ENCODE measurements around the gene TMEM244.
"Not testable (repeated sequence)": the region's sequence is repeated elsewhere in the genome, so short reads cannot be mapped to it uniquely, and the experiment has no call there.

The TMEM244 gene

GRCh38 chr6:129853996-129854711 is 7.0 kb downstream of the TMEM244 start:
- FAIRE-seq (no peak), DNase-seq (ENCODE audit: insufficient read length, low spot score) (no peak)
- TF ChIP-seq PAX5 (IDR thresholded peaks at IDR 0.05; ENCODE audit: insufficient read depth, low read length, severe bottlenecking) (no peak), POU2F2 (IDR thresholded peaks at IDR 0.05; ENCODE audit: low read depth, low read length) (no peak), TAF1 (IDR thresholded peaks at IDR 0.05; ENCODE audit: low read depth, low read length) (no peak), POLR2AphosphoS5 (IDR thresholded peaks at IDR 0.05; ENCODE audit: low read depth, low read length) (no peak), POLR2A (IDR thresholded peaks at IDR 0.05; ENCODE audit: low read depth, low read length) (no peak), SPI1 (IDR thresholded peaks at IDR 0.05; ENCODE audit: low read depth, low read length) (no peak)

DNA sequence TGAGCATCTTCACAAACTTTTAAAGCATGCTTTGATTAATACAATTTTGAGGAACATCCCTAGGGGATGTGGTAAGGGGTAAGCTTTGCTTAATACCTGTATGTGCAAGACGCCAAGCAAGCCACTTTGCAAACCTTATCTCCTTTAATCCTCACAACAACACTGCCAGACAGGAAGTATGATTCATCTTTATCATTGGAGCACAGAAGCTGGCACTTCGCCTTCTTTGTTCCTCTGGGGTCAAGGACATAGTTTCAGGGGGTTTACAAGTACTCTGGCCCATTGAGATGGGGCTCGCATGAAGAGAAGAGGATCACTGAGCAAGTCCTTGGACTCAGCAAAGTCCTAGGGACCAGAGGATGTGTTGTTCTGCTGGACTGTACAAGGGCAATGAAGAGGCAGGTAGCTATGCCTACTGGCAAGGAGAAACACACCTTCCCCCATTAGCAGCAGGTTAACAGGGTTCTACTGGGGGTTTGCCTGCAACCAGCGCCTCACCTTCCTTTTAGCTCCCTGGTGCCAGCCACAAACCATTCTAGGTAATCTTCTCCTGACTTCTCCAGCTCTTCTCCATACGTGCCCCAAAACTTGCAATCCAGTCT is 8.8 kb downstream of the TMEM244 start:
- DNase-seq (ENCODE audit: insufficient read length, low spot score) (no peak), FAIRE-seq (peak; percentile 26)
- TF ChIP-seq SPI1 (IDR thresholded peaks at IDR 0.05; ENCODE audit: low read depth, low read length) (no peak), POLR2A (IDR thresholded peaks at IDR 0.05; ENCODE audit: low read depth, low read length) (no peak), TAF1 (IDR thresholded peaks at IDR 0.05; ENCODE audit: low read depth, low read length) (no peak), POU2F2 (IDR thresholded peaks at IDR 0.05; ENCODE audit: low read depth, low read length) (no peak), PAX5 (IDR thresholded peaks at IDR 0.05; ENCODE audit: insufficient read depth, low read length, severe bottlenecking) (no peak), POLR2AphosphoS5 (IDR thresholded peaks at IDR 0.05; ENCODE audit: low read depth, low read length) (no peak)

- TF ChIP-seq POU2F2 (IDR thresholded peaks at IDR 0.05; ENCODE audit: low read depth, low read length) (no peak), TAF1 (IDR thresholded peaks at IDR 0.05; ENCODE audit: low read depth, low read length) (no peak), SPI1 (IDR thresholded peaks at IDR 0.05; ENCODE audit: low read depth, low read length) (no peak), POLR2AphosphoS5 (IDR thresholded peaks at IDR 0.05; ENCODE audit: low read depth, low read length) (no peak), POLR2A (IDR thresholded peaks at IDR 0.05; ENCODE audit: low read depth, low read length) (no peak), PAX5 (IDR thresholded peaks at IDR 0.05; ENCODE audit: insufficient read depth, low read length, severe bottlenecking) (no peak)
- FAIRE-seq (no peak), DNase-seq (ENCODE audit: insufficient read length, low spot score) (no peak)
Observed at GRCh38 chr6:129849456-129849855, 11.7 kb downstream of the TMEM244 start.

DNA sequence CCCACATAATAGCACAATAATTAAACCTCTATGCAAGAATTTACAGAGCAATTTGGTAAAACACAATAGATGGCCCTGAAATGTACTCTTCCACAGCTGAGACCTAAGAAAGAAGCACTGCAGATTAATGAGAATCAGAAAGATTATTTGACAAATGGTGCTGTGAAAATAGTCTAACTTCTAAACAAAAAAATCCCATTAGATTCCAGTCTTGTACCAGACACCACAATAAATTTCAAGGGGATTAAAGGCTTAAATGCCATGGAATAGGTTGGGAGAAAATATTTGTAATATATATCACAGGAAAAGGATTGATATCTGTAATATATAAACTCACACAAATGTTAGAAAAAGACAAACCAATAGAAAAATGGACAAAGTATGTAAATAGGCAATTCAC is 14.4 kb downstream of the TMEM244 start:
- TF ChIP-seq TAF1 (IDR thresholded peaks at IDR 0.05; ENCODE audit: low read depth, low read length), result no peak
- TF ChIP-seq POLR2A (IDR thresholded peaks at IDR 0.05; ENCODE audit: low read depth, low read length), result no peak
- TF ChIP-seq POLR2AphosphoS5 (IDR thresholded peaks at IDR 0.05; ENCODE audit: low read depth, low read length), result no peak
- TF ChIP-seq PAX5 (IDR thresholded peaks at IDR 0.05; ENCODE audit: insufficient read depth, low read length, severe bottlenecking), result no peak
- TF ChIP-seq SPI1 (IDR thresholded peaks at IDR 0.05; ENCODE audit: low read depth, low read length), result no peak
- no peak for TF ChIP-seq POU2F2 (IDR thresholded peaks at IDR 0.05; ENCODE audit: low read depth, low read length)

DNA sequence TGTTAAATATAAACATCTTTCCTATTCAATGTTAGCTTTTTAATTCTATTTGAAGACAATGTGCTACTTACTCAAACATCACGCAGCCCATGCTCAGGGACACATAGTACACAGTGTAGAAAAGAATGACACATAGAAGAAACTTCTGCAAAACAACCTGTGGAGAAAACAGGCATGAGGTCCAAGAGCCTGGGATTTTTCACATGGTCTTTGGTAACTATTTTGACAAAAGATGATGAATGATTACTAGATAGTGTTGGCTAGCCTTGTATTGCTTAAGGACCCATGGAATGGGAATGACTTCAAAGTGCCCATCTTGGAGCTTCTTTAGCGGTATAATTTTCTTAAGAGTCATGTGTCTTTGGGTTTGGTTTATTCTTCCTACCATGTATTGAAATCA is 15.4 kb downstream of the TMEM244 start:
- DNase-seq (ENCODE audit: insufficient read length, low spot score), result no peak
- TF ChIP-seq POU2F2 (IDR thresholded peaks at IDR 0.05; ENCODE audit: low read depth, low read length), result no peak
- TF ChIP-seq TAF1 (IDR thresholded peaks at IDR 0.05; ENCODE audit: low read depth, low read length), result no peak
- no peak for TF ChIP-seq POLR2AphosphoS5 (IDR thresholded peaks at IDR 0.05; ENCODE audit: low read depth, low read length)
- no peak for TF ChIP-seq POLR2A (IDR thresholded peaks at IDR 0.05; ENCODE audit: low read depth, low read length)
- no peak for TF ChIP-seq SPI1 (IDR thresholded peaks at IDR 0.05; ENCODE audit: low read depth, low read length)
- TF ChIP-seq PAX5 (IDR thresholded peaks at IDR 0.05; ENCODE audit: insufficient read depth, low read length, severe bottlenecking), result no peak
- no peak for FAIRE-seq

More for the DNA sequence above, 14.4 kb downstream of the TMEM244 start:
- DNase-seq (ENCODE audit: insufficient read length, low spot score), result no peak
- no peak for FAIRE-seq

DNA sequence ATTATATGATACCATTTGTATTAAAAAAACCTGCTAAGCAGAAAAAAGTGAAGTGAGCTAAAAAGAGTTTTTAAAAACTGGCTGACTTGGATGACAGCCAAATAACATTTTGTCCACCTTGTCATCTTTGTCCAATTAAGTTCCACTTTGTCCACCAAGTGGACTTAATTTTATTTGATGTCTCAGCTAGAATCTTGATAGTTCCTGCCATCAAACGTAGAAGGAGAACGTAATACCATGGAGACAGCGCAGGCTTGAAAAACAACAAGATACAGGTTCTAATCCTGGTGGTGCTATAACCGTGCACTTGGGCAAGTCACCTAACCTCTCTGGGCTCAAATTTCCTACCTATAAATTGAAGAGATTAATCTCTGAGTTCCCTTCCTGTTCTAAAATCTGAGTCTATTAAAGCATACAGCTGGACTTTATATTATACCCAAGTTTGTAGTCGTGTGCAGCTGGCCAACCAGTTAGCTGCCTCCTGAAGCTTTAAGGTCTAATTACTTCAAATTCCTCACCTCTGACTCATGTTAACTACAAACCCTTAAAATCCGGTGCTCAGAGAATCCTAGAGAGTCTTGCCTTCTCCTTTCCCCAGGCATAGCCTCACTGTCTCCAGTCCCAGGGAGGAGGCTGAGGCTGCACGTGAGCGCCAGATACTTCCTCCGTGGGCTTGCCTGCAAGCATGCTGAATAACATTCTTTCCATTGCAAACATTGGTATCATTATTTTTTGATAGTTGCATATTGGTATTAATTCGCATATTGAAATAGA is 16.8 kb downstream of the TMEM244 start:
- FAIRE-seq (no peak), DNase-seq (ENCODE audit: insufficient read length, low spot score) (no peak)

GRCh38 chr6:129843573-129843972 is 17.5 kb downstream of the TMEM244 start:
- FAIRE-seq (peak; percentile 40), DNase-seq (ENCODE audit: insufficient read length, low spot score) (no peak)
- TF ChIP-seq SPI1 (IDR thresholded peaks at IDR 0.05; ENCODE audit: low read depth, low read length) (no peak), POLR2A (IDR thresholded peaks at IDR 0.05; ENCODE audit: low read depth, low read length) (no peak), TAF1 (IDR thresholded peaks at IDR 0.05; ENCODE audit: low read depth, low read length) (no peak)

More for the DNA sequence above, 16.8 kb downstream of the TMEM244 start:
- TF ChIP-seq TAF1 (IDR thresholded peaks at IDR 0.05; ENCODE audit: low read depth, low read length), result no peak
- TF ChIP-seq POLR2A (IDR thresholded peaks at IDR 0.05; ENCODE audit: low read depth, low read length), result no peak
- TF ChIP-seq SPI1 (IDR thresholded peaks at IDR 0.05; ENCODE audit: low read depth, low read length), result no peak
- TF ChIP-seq POU2F2 (IDR thresholded peaks at IDR 0.05; ENCODE audit: low read depth, low read length), result no peak
- TF ChIP-seq POLR2AphosphoS5 (IDR thresholded peaks at IDR 0.05; ENCODE audit: low read depth, low read length), result no peak
- no peak for TF ChIP-seq PAX5 (IDR thresholded peaks at IDR 0.05; ENCODE audit: insufficient read depth, low read length, severe bottlenecking)

DNA sequence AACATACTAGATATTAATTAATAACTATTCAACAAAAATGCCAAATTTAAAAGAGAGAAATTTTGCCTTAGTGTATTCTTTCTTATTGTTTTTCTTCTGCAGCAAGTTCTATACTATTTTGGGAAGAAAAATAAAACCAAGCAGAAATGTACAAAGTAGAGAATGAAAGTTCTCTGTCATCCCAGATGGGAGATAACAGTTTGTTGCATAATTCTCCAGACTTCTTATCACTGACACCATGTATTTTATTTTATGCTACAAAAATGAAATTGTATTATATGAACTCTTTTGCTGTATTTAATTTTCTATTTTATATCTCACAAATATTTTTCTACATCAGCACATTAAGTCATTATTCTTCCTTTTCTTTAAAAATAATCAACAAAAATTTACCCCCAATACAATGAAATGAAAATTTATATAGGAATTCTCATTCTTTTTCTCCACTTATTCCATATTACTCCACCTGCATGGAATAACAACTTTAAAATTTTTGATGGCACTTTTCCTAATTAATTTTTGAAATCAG is 18.2 kb downstream of the TMEM244 start:
- DNase-seq (ENCODE audit: insufficient read length, low spot score) (no peak), FAIRE-seq (no peak)
- no peak for TF ChIP-seq POLR2AphosphoS5 (IDR thresholded peaks at IDR 0.05; ENCODE audit: low read depth, low read length)
- TF ChIP-seq TAF1 (IDR thresholded peaks at IDR 0.05; ENCODE audit: low read depth, low read length), result no peak
- no peak for TF ChIP-seq POU2F2 (IDR thresholded peaks at IDR 0.05; ENCODE audit: low read depth, low read length)
- no peak for TF ChIP-seq SPI1 (IDR thresholded peaks at IDR 0.05; ENCODE audit: low read depth, low read length)

GRCh38 chr6:129842137-129842536 is 19.0 kb downstream of the TMEM244 start:
- TF ChIP-seq POLR2AphosphoS5 (IDR thresholded peaks at IDR 0.05; ENCODE audit: low read depth, low read length) (no peak), TAF1 (IDR thresholded peaks at IDR 0.05; ENCODE audit: low read depth, low read length) (no peak), PAX5 (IDR thresholded peaks at IDR 0.05; ENCODE audit: insufficient read depth, low read length, severe bottlenecking) (no peak), SPI1 (IDR thresholded peaks at IDR 0.05; ENCODE audit: low read depth, low read length) (no peak), POLR2A (IDR thresholded peaks at IDR 0.05; ENCODE audit: low read depth, low read length) (no peak), POU2F2 (IDR thresholded peaks at IDR 0.05; ENCODE audit: low read depth, low read length) (no peak)
- FAIRE-seq (no peak), DNase-seq (ENCODE audit: insufficient read length, low spot score) (no peak)

GRCh38 chr6:129839562-129839961 is 21.6 kb downstream of the TMEM244 start:
- DNase-seq (ENCODE audit: insufficient read length, low spot score); FAIRE-seq: not testable (repeated sequence)
